Caco-2 (cell line): ENCODE measurements around the gene ORAI2. TPM values are rescaled to one million over a fixed set of nuclear protein-coding genes. Genes with fewer than 3 reads are reported as not detected.
A peak's percentile ranks its signal among the peaks of the same experiment; 100 is the strongest.

Experiments
- BruUV-seq: library from RNA; stranded (reverse); fragments of 400-500 nt; replicated peaks from 2 replicates; lab custom pipeline; 2021; lab: Mats Ljungman, UMichigan
- CTCF ChIA-PET: fragments of 300-600 bp; sonication (Branson Sonifier 250); formaldehyde crosslinking; loops from one replicate; lab custom pipeline; 2022; ENCODE audit warnings: antibody characterized with exemption; lab: Charles Lee
- POLR2A ChIA-PET: fragments of 300-600 bp; sonication (Branson Sonifier 250); formaldehyde crosslinking; loops from one replicate; lab custom pipeline; 2022; ENCODE audit warnings: antibody characterized with exemption; lab: Charles Lee
- DNase-seq, 2 experiments: peaks; one replicate each; pipeline versions ENCODE4 v3.0.0 to v3.0.0-alpha.2; 2020 to 2022
- H3K27me3 ChIP-seq: replicated peaks from 2 replicates; pipeline ENCODE4 v1.6.0; 2011; ENCODE audit warnings: low read length; ENCODE audit not compliant: control insufficient read depth, insufficient read depth
- H3K36me3 ChIP-seq: 2 replicates; pipeline ENCODE4 v1.5.1; 2011; ENCODE audit warnings: low read length; ENCODE audit not compliant: control insufficient read depth, insufficient read depth
- H3K4me1 ChIP-seq: fragments of 250-450 bp; sonication (Bioruptor Pico); 2 replicates; pipeline ENCODE4 v1.5.1; 2020; ENCODE audit warnings: mild to moderate bottlenecking
- H3K4me3 ChIP-seq: 2 replicates; pipeline ENCODE4 v1.5.1; 2011; ENCODE audit warnings: low read depth, mild to moderate bottlenecking, control low read depth, low read length
- H3K9me3 ChIP-seq: fragments of 250-450 bp; sonication (Bioruptor Pico); 2 replicates; pipeline ENCODE4 v1.5.1; 2020; ENCODE audit warnings: mild to moderate bottlenecking, moderate library complexity
- H3K27ac Mint-ChIP-seq: one replicate; pipeline ENCODE4 v1.8.0; 2022; ENCODE audit warnings: mixed read lengths; ENCODE audit not compliant: unreplicated experiment
- H3K27me3 Mint-ChIP-seq: one replicate; pipeline ENCODE4 v1.8.0; 2022; ENCODE audit warnings: mixed read lengths; ENCODE audit not compliant: insufficient read depth, unreplicated experiment
- H3K36me3 Mint-ChIP-seq: one replicate; pipeline ENCODE4 v1.8.0; 2022; ENCODE audit warnings: mild to moderate bottlenecking, mixed read lengths; ENCODE audit not compliant: insufficient read depth, unreplicated experiment
- H3K4me1 Mint-ChIP-seq: one replicate; pipeline ENCODE4 v1.8.0; 2022; ENCODE audit warnings: low read depth, mixed read lengths; ENCODE audit not compliant: unreplicated experiment
- H3K4me3 Mint-ChIP-seq: one replicate; pipeline ENCODE4 v1.8.0; 2022; ENCODE audit warnings: mild to moderate bottlenecking, moderate library complexity, mixed read lengths; ENCODE audit not compliant: unreplicated experiment
- H3K9me3 Mint-ChIP-seq: one replicate; pipeline ENCODE4 v1.8.0; 2022; ENCODE audit warnings: mixed read lengths; ENCODE audit not compliant: unreplicated experiment
- CTCF ChIP-seq, 2 experiments: fragments of 200-600 bp in 1 of 2; IDR thresholded peaks; 1 replicate in 1 of 2; 2 replicates in 1 of 2; pipeline versions ENCODE4 v1.5.1 to v1.8.0; 2011 to 2022; ENCODE audit warnings: antibody characterized with exemption in 1 of 2, control low read depth in 1 of 2, inconsistent platforms in 1 of 2, low read depth in 1 of 2, low read length in 1 of 2, mild to moderate bottlenecking in 1 of 2, moderate library complexity in 1 of 2; ENCODE audit not compliant: insufficient read depth in 1 of 2, severe bottlenecking in 1 of 2, unreplicated experiment in 1 of 2
- intact Hi-C: fragments of 100-400 bp; cut with micrococcal nuclease; formaldehyde crosslinking; loops from one replicate; pipeline ENCODE4 v1.10.0; 2022; ENCODE audit not compliant: unreplicated experiment
- total RNA-seq: library from RNA; stranded (reverse); gene quantifications from 2 replicates; pipeline ENCODE4 v1.2.3, GENCODE V29; 2022

The ORAI2 gene
- total RNA-seq, 1 experiment from 2014 or later: 20.2 TPM

GRCh38 chr7:102464577-102465280 lies 31.4 kb downstream of the ORAI2 start, which contains the start of the genes ALKBH4 and LRWD1:
TSS of gene ALKBH4 (minus strand) at chr7:102464863. CDS start at chr7:102464836, 27 bp downstream.
TSS of gene LRWD1 (plus strand) at chr7:102464984. CDS start at chr7:102465081, 97 bp downstream.
- no peaks in the 10 kb centered on the region for H3K9me3 Mint-ChIP-seq
- TF ChIP-seq CTCF (IDR thresholded peaks at IDR 0.05; ENCODE audit: insufficient read depth in 1 of 2, low read depth in 1 of 2, low read length in 1 of 2, severe bottlenecking in 1 of 2, unreplicated experiment in 1 of 2): peak in 1 of 2 experiments; percentile 10
- DNase-seq: peak; percentile 92 to 95
- H3K4me1 ChIP-seq: peaks cover 5% of the 10 kb centered on the region; the same call in 1 of the 2 replicates
- ChIA-PET POLR2A (interaction anchor here (1.0 kb wide), 1 partner anchor 69 kb away, joined by 5 read pairs; the partner anchor contains the start of gene PRKRIP1), CTCF (interaction anchor here (0.6 to 1.1 kb wide), 2 partner anchors 14 to 60 kb away, joined by 3 to 7 read pairs (median 3); no protein-coding TSS in a partner anchor)
- peak within 1 kb of the TSS; percentile 87 for H3K4me3 Mint-ChIP-seq
- intact Hi-C loops: no loop called here
- H3K36me3 Mint-ChIP-seq: peaks cover 29% of the 10 kb centered on the region
- BruUV-seq: no TSS peak
- no peaks in the 10 kb centered on the region for H3K27me3 Mint-ChIP-seq
- no peaks in the 10 kb centered on the region; the same call in none of the 2 replicates for H3K36me3 ChIP-seq
- H3K27me3 ChIP-seq: no peaks in the 10 kb centered on the region
- peak within 1 kb of the TSS; percentile 67 for H3K4me3 ChIP-seq
- no peaks in the 10 kb centered on the region for H3K9me3 ChIP-seq
- H3K27ac Mint-ChIP-seq: peak within 1 kb of the TSS; percentile 71
- peaks cover 8% of the 10 kb centered on the region for H3K4me1 Mint-ChIP-seq

- POLR2A ChIA-PET: no interaction called here
- Histone ChIP-seq H3K27me3 (no peaks in the 10 kb centered on the region), H3K4me3 (no peak overlapping the region)
Observed at GRCh38 chr7:102466097-102466496, 32.7 kb downstream of the ORAI2 start.

More at GRCh38 chr7:102466097-102466496, 32.7 kb downstream of the ORAI2 start:
- CTCF ChIA-PET: interaction anchor here (0.7 to 1.0 kb wide), 2 partner anchors 8 to 61 kb away, joined by 4 to 7 read pairs; no protein-coding TSS in a partner anchor
- Mint-ChIP-seq H3K27me3 (no peaks in the 10 kb centered on the region), H3K36me3 (peaks cover 31% of the 10 kb centered on the region), H3K9me3 (no peaks in the 10 kb centered on the region), H3K27ac (no peak overlapping the region), H3K4me1 (peaks cover 8% of the 10 kb centered on the region), H3K4me3 (peak overlapping the region; percentile 87)
- DNase-seq: no peak
- intact Hi-C loops: no loop called here
- Histone ChIP-seq H3K9me3 (no peaks in the 10 kb centered on the region), H3K36me3 (no peaks in the 10 kb centered on the region; the same call in 1 of the 2 replicates), H3K4me1 (peaks cover 5% of the 10 kb centered on the region; the same call in 1 of the 2 replicates)
- BruUV-seq: TSS peak; percentile 28
- no peak for TF ChIP-seq CTCF (IDR thresholded peaks at IDR 0.05; ENCODE audit: insufficient read depth in 1 of 2, low read depth in 1 of 2, low read length in 1 of 2, severe bottlenecking in 1 of 2, unreplicated experiment in 1 of 2)
